ENCODE data around the gene FTSJ3.

DNA sequence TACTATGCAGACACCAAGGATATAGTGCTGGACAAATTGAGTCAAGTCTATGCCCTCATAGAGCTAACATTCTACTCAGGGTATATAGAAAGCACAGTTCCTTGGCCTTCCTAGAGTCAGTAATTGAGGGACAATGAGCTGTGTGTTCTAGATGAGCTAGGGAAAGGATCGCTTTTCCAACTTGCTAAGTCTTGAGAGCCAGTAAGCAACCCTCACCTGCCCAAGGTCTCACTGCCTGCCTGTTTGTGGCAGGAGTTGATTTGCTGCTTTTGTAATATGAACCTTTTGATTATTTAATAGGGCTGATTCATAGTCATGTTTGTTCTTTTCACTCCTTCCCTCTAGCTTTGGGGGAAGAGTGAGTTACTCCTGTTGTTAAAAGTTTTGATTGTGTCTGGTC, 47.0 kb downstream of the FTSJ3 start:
- no peak for TF ChIP-seq ZFX (IDR thresholded peaks at IDR 0.05; ENCODE audit: borderline replicate concordance)
- TF ChIP-seq, protein P1, sequence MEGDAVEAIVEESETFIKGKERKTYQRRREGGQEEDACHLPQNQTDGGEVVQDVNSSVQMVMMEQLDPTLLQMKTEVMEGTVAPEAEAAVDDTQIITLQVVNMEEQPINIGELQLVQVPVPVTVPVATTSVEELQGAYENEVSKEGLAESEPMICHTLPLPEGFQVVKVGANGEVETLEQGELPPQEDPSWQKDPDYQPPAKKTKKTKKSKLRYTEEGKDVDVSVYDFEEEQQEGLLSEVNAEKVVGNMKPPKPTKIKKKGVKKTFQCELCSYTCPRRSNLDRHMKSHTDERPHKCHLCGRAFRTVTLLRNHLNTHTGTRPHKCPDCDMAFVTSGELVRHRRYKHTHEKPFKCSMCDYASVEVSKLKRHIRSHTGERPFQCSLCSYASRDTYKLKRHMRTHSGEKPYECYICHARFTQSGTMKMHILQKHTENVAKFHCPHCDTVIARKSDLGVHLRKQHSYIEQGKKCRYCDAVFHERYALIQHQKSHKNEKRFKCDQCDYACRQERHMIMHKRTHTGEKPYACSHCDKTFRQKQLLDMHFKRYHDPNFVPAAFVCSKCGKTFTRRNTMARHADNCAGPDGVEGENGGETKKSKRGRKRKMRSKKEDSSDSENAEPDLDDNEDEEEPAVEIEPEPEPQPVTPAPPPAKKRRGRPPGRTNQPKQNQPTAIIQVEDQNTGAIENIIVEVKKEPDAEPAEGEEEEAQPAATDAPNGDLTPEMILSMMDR (IDR thresholded peaks at IDR 0.05), result no peak

Measured in 22Rv1 (cell line).